Measurements from ENCODE around the gene RNF144A. TPM values are rescaled to one million over a fixed set of nuclear protein-coding genes. Genes with fewer than 3 reads are reported as not detected.
A peak's percentile ranks its signal among the peaks of the same experiment; 100 is the strongest.

Gene RNF144A
- total RNA-seq, 6 donors from 2014 or later = 9.9 to 20.7 (median 13.4) TPM

DNA sequence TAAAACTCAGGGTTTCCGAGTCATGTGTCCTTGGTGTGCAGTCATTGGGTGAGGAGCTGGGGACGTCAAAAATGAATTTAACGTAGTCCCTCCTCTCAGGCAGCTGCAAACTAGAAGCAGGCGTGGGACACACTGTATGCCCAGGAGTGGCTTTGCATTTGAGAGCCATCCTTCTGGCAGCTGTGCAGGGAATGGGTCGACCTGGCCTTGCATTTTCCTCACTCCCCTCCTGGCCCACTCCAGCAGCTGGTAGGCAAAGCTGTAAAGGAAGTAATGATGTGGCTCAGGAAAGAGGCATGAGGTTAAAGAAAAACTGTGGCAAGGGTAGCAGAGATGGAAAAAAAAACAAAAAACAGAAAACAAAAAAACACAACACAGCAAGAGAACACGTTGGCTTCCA is 46.5 kb downstream of the RNF144A start:
- Histone ChIP-seq H3K4me1 (peaks cover 4 to 18% (median 15%) of the 10 kb centered on the region in 4 donors), H3K27ac (no peak overlapping the region), H3K4me3 (no peak overlapping the region), H3K9me3 (no peaks in the 10 kb centered on the region), H3K36me3 (no peaks in the 10 kb centered on the region), H3K27me3 (no peaks in the 10 kb centered on the region)
- DNase-seq (no peak), ATAC-seq (ENCODE audit: low FRiP score in 2 of 2) (no peak)
- TF ChIP-seq POLR2AphosphoS5 (IDR thresholded peaks at IDR 0.05) (no peak), EP300 (IDR thresholded peaks at IDR 0.05) (no peak), POLR2A (IDR thresholded peaks at IDR 0.05) (no peak)
- TF ChIP-seq, protein P1, sequence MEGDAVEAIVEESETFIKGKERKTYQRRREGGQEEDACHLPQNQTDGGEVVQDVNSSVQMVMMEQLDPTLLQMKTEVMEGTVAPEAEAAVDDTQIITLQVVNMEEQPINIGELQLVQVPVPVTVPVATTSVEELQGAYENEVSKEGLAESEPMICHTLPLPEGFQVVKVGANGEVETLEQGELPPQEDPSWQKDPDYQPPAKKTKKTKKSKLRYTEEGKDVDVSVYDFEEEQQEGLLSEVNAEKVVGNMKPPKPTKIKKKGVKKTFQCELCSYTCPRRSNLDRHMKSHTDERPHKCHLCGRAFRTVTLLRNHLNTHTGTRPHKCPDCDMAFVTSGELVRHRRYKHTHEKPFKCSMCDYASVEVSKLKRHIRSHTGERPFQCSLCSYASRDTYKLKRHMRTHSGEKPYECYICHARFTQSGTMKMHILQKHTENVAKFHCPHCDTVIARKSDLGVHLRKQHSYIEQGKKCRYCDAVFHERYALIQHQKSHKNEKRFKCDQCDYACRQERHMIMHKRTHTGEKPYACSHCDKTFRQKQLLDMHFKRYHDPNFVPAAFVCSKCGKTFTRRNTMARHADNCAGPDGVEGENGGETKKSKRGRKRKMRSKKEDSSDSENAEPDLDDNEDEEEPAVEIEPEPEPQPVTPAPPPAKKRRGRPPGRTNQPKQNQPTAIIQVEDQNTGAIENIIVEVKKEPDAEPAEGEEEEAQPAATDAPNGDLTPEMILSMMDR (IDR thresholded peaks at IDR 0.05) = no peak
- 97% methylated on average over 6 of the region's 6 CpGs for WGBS, 2 donors

DNA sequence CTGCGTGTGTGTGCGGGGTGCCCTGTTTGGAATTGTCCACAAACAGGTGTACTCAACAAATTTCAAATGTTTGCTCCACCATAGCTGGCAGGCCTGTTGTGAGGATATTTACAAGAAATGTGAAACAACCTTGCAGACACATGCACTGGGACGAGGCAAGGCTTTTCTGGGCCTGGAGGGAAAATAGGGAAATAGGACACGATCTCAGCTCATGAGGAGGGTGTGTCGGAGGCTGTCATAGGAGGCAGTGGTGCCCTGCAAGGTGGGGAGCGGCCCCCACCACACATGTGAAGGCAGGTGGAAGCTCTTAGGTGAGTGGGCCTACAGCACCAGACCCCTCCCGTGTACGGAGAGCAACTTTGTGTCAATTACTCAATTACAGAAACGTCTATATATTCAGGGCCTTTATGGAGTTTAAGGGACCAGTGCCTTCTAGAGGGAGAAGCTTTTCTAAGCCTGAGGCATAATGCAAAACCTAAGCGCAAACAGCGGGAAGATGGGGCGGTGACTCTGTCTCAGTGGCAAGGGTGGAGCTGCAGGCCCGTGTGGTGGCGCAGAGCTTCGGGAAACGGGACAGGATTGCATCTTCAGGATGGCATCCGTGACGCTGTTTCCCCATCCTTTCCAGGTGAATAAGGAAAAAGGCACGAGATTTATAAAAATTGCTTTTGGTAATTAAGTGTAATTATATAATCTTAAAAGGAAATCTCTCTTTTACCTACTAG is 48.0 kb downstream of the RNF144A start:
- no peaks in the 10 kb centered on the region for H3K27me3 ChIP-seq
- no peak overlapping the region for H3K4me3 ChIP-seq
- H3K27ac ChIP-seq = no peak overlapping the region
- TF ChIP-seq POLR2AphosphoS5 (IDR thresholded peaks at IDR 0.05) = no peak
- TF ChIP-seq, protein P1 (IDR thresholded peaks at IDR 0.05) = no peak
- TF ChIP-seq POLR2A (IDR thresholded peaks at IDR 0.05) = no peak
- no peak for TF ChIP-seq EP300 (IDR thresholded peaks at IDR 0.05)
- H3K36me3 ChIP-seq = no peaks in the 10 kb centered on the region
- H3K9me3 ChIP-seq = no peaks in the 10 kb centered on the region
- H3K4me1 ChIP-seq = peaks cover 4 to 16% (median 13%) of the 10 kb centered on the region in 4 donors
- DNase-seq = peak in 1 of 2 donors; percentile 24
- WGBS, 2 donors = 93 to 94% methylated on average over 19 of the region's 19 CpGs
- ATAC-seq (ENCODE audit: low FRiP score in 2 of 2) = no peak

DNA sequence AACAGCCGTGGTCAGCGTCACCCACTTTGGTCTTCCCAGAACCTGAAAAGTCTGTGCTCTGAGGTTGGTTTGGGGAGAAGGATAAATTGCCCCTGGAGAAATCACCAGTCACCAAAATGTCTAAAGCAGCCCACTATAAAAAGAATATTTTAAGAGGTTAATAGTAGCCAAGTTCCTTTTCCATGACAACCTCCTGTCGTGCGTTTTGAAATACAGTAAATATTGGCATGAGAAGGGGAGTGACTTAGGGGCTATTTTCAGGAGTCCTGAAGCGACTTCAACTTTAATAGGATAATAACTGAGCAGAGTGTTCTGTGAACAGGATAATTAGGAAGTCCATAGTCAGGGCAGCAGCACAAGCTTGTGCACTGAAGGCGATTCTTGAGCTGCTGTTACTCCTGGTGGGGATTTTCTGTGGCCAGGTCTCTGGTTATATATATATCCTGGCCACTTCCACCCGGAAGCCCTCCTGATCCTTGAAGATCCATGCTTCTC is 49.3 kb downstream of the RNF144A start:
- no peak for DNase-seq
- Histone ChIP-seq H3K27me3 (no peaks in the 10 kb centered on the region), H3K4me1 (peaks cover 0 to 3% (median 2%) of the 10 kb centered on the region in 4 donors), H3K36me3 (no peaks in the 10 kb centered on the region), H3K9me3 (no peaks in the 10 kb centered on the region), H3K27ac (no peak overlapping the region), H3K4me3 (no peak overlapping the region)
- no peak for ATAC-seq (ENCODE audit: low FRiP score in 2 of 2)
- TF ChIP-seq POLR2AphosphoS5 (IDR thresholded peaks at IDR 0.05) (no peak), EP300 (IDR thresholded peaks at IDR 0.05) (no peak), POLR2A (IDR thresholded peaks at IDR 0.05) (no peak)
- TF ChIP-seq, protein P1 (IDR thresholded peaks at IDR 0.05) = no peak
- 74 to 78% methylated on average over 7 of the region's 7 CpGs for WGBS, 2 donors

DNA sequence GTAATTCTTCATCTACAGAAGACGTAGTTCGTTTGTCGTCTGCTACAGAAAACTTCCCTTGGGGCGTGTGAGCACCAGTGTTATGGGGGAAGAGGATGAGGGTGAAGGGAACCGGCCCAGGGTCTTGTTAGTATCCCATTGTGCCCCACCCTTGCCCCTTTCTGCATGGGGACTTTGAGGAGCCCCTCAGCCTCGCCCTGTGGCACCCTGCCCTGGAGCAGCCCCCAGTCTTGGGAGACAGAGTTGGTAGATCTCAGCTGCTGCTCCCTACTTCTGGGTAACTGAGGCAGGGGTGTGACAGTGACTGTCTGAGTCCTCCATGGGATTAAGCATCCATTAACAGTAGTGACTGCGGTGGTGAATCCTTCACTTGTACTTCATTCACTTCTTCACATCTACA is 50.1 kb downstream of the RNF144A start:
- 96 to 97% methylated on average over 6 to 7 of the region's 7 CpGs for WGBS, 2 donors
- H3K36me3 ChIP-seq = no peaks in the 10 kb centered on the region
- no peaks in the 10 kb centered on the region for H3K27me3 ChIP-seq
- DNase-seq = peak in 1 of 2 donors; percentile 19
- H3K27ac ChIP-seq = no peak overlapping the region
- H3K9me3 ChIP-seq = no peaks in the 10 kb centered on the region
- no peak for TF ChIP-seq POLR2AphosphoS5 (IDR thresholded peaks at IDR 0.05)
- TF ChIP-seq POLR2A (IDR thresholded peaks at IDR 0.05) = no peak
- TF ChIP-seq, protein P1 (IDR thresholded peaks at IDR 0.05) = no peak
- no peak for TF ChIP-seq EP300 (IDR thresholded peaks at IDR 0.05)
- no peaks in the 10 kb centered on the region for H3K4me1 ChIP-seq
- ATAC-seq (ENCODE audit: low FRiP score in 2 of 2) = no peak
- no peak overlapping the region for H3K4me3 ChIP-seq
